Measurements from ENCODE around the gene RAVER2. TPM values are rescaled to one million over a fixed set of nuclear protein-coding genes. Genes with fewer than 3 reads are reported as not detected.

The RAVER2 gene
- total RNA-seq, 2 experiments from 2014 or later: 0.08 TPM; not detected in 1

DNA sequence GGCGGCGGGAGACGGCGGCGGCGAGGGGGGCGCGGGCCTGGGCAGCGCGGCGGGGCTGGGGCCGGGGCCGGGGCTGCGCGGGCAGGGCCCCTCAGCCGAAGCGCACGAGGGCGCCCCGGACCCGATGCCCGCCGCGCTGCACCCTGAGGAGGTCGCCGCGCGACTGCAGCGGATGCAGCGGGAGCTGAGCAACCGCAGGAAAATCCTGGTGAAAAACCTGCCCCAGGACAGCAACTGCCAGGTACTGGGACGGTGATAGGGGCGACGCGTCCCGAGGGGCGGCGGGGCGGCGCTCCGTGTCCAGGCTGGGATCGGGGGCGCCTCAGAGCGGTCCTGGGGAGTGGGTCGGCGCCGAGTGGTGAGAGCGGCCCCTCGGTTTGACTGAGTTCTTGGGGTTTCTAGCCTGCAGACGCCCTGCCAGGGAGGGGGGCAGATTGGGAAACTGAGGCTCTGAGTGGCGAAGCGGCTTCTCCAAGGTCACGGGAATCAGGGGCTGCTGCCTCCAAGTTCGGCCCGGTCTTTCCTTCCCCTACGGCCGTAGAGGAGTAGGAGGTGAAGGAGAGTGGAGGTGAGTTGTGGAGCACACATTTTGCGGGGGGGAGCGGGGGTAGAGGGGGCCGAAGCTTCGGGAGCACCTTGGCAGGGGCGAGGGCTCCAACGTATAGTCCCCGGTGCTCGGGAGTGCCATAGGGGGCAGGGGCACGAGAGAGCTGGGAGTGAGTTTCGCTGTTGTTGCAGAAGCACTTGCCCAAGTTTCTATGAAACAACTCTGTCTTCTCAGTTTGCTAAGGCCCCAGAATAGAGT is 508 bp downstream of the RAVER2 start:
- Histone ChIP-seq H2AFZ (ENCODE audit: low read length) (no peak overlapping the region), H3K9me3 (ENCODE audit: low read length) (no peaks in the 10 kb centered on the region), H3K36me3 (ENCODE audit: insufficient read depth, low read length) (no peaks in the 10 kb centered on the region), H3K4me3 (ENCODE audit: low read depth, low read length, poor library complexity, severe bottlenecking) (no peak overlapping the region), H3K9me2 (ENCODE audit: insufficient read depth, low read length) (no peaks in the 10 kb centered on the region), H3K79me2 (ENCODE audit: insufficient read depth, low read depth, low read length) (no peaks in the 10 kb centered on the region), H3K27ac (ENCODE audit: low read depth, low read length, poor library complexity, severe bottlenecking) (no peak overlapping the region), H4K20me1 (ENCODE audit: insufficient read depth, low read length) (no peaks in the 10 kb centered on the region), H3K4me1 (ENCODE audit: insufficient read depth, low read length, poor library complexity, severe bottlenecking) (no peaks in the 10 kb centered on the region), H3K4me2 (ENCODE audit: low read length) (no peak overlapping the region)
- intact Hi-C loops (cut with micrococcal nuclease; ENCODE audit: unreplicated experiment): no loop called here
- TF ChIP-seq, protein P1, sequence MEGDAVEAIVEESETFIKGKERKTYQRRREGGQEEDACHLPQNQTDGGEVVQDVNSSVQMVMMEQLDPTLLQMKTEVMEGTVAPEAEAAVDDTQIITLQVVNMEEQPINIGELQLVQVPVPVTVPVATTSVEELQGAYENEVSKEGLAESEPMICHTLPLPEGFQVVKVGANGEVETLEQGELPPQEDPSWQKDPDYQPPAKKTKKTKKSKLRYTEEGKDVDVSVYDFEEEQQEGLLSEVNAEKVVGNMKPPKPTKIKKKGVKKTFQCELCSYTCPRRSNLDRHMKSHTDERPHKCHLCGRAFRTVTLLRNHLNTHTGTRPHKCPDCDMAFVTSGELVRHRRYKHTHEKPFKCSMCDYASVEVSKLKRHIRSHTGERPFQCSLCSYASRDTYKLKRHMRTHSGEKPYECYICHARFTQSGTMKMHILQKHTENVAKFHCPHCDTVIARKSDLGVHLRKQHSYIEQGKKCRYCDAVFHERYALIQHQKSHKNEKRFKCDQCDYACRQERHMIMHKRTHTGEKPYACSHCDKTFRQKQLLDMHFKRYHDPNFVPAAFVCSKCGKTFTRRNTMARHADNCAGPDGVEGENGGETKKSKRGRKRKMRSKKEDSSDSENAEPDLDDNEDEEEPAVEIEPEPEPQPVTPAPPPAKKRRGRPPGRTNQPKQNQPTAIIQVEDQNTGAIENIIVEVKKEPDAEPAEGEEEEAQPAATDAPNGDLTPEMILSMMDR (conservative IDR thresholded peaks at IDR 0.05; ENCODE audit: low read length): no peak
- TF ChIP-seq EZH2phosphoT487 (IDR thresholded peaks at IDR 0.05; ENCODE audit: borderline replicate concordance, low read depth, low read length): no peak
- CTCF ChIA-PET (ENCODE audit: unreplicated experiment): no interaction called here
- POLR2A ChIA-PET: no interaction called here
- no TSS peak for BruUV-seq (replicated peaks)
- no peak for DNase-seq (ENCODE audit: low spot score)

DNA sequence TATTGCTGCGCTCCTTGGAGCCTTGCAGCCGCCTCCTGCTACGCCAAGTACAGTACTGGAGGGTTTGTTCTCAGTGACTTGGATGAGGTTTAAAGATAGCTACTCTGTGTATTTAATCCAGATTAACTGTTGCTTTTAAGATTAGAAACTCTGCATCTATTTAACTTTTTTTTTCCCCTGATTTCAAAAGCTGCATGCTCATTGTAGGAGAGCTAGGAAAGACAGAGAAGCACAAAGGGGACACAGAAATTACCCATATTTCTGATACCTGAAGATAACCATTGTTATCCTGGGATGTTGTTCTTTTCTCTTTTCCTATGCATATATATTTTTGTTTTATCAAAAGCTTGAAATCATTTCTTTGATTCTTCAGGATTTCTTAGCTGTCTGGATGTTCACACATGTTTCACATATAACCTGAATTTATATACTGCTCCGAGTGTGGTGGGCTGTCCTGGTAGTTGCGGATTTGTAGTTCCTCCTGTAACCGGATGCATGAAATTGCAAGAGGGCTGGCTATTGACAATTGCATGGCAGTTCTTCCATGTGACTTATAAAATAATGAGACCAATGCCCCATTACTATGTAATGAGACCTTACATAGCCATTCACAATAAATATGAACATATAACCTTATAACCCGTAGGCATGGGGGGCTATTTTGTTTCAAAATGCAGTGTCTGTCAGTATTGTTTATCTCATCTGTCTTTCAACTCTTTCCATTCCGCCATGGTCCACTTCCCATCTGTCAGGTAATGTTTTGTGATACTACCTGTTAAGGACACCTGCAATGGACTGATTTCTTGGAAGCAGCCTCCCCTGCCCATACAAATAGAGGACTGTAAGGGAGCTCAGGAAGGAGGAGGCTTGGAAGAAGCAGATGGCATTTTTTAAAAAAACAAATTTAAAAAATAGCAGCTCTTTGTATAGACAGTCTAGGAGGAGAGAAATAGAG is 1.4 kb downstream of the RAVER2 start:
- Histone ChIP-seq H2AFZ (ENCODE audit: low read length) (no peak overlapping the region), H3K27ac (ENCODE audit: low read depth, low read length, poor library complexity, severe bottlenecking) (no peak overlapping the region), H3K36me3 (ENCODE audit: insufficient read depth, low read length) (no peaks in the 10 kb centered on the region), H3K4me1 (ENCODE audit: insufficient read depth, low read length, poor library complexity, severe bottlenecking) (no peaks in the 10 kb centered on the region), H4K20me1 (ENCODE audit: insufficient read depth, low read length) (no peaks in the 10 kb centered on the region), H3K9me2 (ENCODE audit: insufficient read depth, low read length) (no peaks in the 10 kb centered on the region), H3K79me2 (ENCODE audit: insufficient read depth, low read depth, low read length) (no peaks in the 10 kb centered on the region), H3K4me2 (ENCODE audit: low read length) (no peak overlapping the region), H3K9me3 (ENCODE audit: low read length) (no peaks in the 10 kb centered on the region), H3K4me3 (ENCODE audit: low read depth, low read length, poor library complexity, severe bottlenecking) (no peak overlapping the region)
- TF ChIP-seq, protein P1 (conservative IDR thresholded peaks at IDR 0.05; ENCODE audit: low read length): no peak
- no peak for TF ChIP-seq EZH2phosphoT487 (IDR thresholded peaks at IDR 0.05; ENCODE audit: borderline replicate concordance, low read depth, low read length)
- intact Hi-C loops (cut with micrococcal nuclease; ENCODE audit: unreplicated experiment): no loop called here
- ChIA-PET CTCF (ENCODE audit: unreplicated experiment) (no interaction called here), POLR2A (interaction anchor here (0.7 kb wide), 2 partner anchors 20 to 1554 kb away, joined by 3 read pairs; no protein-coding TSS in a partner anchor)
- no TSS peak for BruUV-seq (replicated peaks)
- no peak for DNase-seq (ENCODE audit: low spot score)
